K562 (cell line): ENCODE data around the gene ATP5F1A. TPM values are rescaled to one million over a fixed set of nuclear protein-coding genes. Genes with fewer than 3 reads are reported as not detected.
"Not testable (repeated sequence)": the region's sequence is repeated elsewhere in the genome, so short reads cannot be mapped to it uniquely, and the experiment has no call there.

Source experiments
- ATAC-seq: fragments of 200-7000 bp; cut with Tn5 transposase; 3 replicates; pipeline ENCODE4 v1.9.1; 2020; ENCODE audit warnings: moderate library complexity
- BruUV-seq: library from RNA; stranded (reverse); fragments of 400-500 nt; replicated peaks from 2 replicates; lab custom pipeline; 2021; lab: Mats Ljungman, UMichigan
- CTCF ChIA-PET: fragments of 300-600 bp; formaldehyde crosslinking; extraction: SDS; loops from one replicate; lab custom pipeline; 2021; ENCODE audit warnings: low intra/inter-chr PET ratio; lab: Yijun Ruan, JAX
- POLR2A ChIA-PET: fragments of 300-600, 350-650 bp; sonication (Branson Sonifier 250); formaldehyde crosslinking; extraction: SDS; loops from one replicate; lab custom pipeline; 2021; ENCODE audit warnings: antibody characterized with exemption, inconsistent platforms; lab: Yijun Ruan, JAX
- DNase-seq, 4 experiments: peaks; one replicate each; pipeline versions ENCODE4 v3.0.0 to v3.0.0-alpha.2; 2011 to 2018; ENCODE audit warnings: low spot score in 3 of 4, mixed read lengths in 3 of 4; ENCODE audit errors: extremely low read depth in 1 of 4
- FAIRE-seq: peaks from 2 replicates; lab custom pipeline; 2011; peaks lifted over from hg19 to GRCh38; lab: Jason Lieb, UNC
- H2AFZ ChIP-seq: 2 replicates; pipeline ENCODE4 v1.6.0; 2011; ENCODE audit warnings: low read depth, low read length, control low read depth, inconsistent platforms
- H3K27ac ChIP-seq: fragments of 200-600 bp; 3 replicates; pipeline ENCODE4 v1.8.0; 2011; ENCODE audit warnings: low read depth, mild to moderate bottlenecking, control low read depth, inconsistent platforms, low read length, moderate library complexity, mixed read lengths; ENCODE audit errors: extremely low read depth
- H3K27me3 ChIP-seq, 2 experiments: fragments of 300-600 bp in 1 of 2; 2 replicates in 1 of 2; 3 replicates in 1 of 2; pipeline versions ENCODE4 v1.6.0 to v1.8.0; 2011; ENCODE audit warnings: inconsistent platforms in 2 of 2, low read length in 2 of 2, mild to moderate bottlenecking in 1 of 2, mixed read lengths in 1 of 2, moderate library complexity in 1 of 2; ENCODE audit not compliant: control insufficient read depth in 2 of 2, insufficient read depth in 2 of 2
- H3K36me3 ChIP-seq: fragments of 300-600 bp; 3 replicates; pipeline ENCODE4 v1.8.0; 2011; ENCODE audit warnings: mild to moderate bottlenecking, low read length, inconsistent platforms; ENCODE audit not compliant: control insufficient read depth, insufficient read depth
- H3K4me1 ChIP-seq, 2 experiments: fragments of 200-600 bp in 1 of 2; replicated peaks in 1 of 2; 2 replicates in 1 of 2; 3 replicates in 1 of 2; pipeline versions ENCODE4 v1.5.1 to v1.8.0; 2011; ENCODE audit warnings: inconsistent platforms in 2 of 2, low read length in 2 of 2, mild to moderate bottlenecking in 1 of 2, mixed read lengths in 1 of 2, moderate library complexity in 1 of 2; ENCODE audit not compliant: control insufficient read depth in 2 of 2, insufficient read depth in 2 of 2
- H3K4me2 ChIP-seq: 2 replicates; pipeline ENCODE4 v1.6.1; 2011; ENCODE audit warnings: low read length, control low read depth, inconsistent platforms, mixed read lengths; ENCODE audit not compliant: insufficient read depth
- H3K4me3 ChIP-seq: fragments of 200-600 bp; sonication (generic), shearing (Covaris generic); 2 replicates; pipeline ENCODE4 v1.5.1; 2016; ENCODE audit warnings: control low read depth, inconsistent platforms
- H3K79me2 ChIP-seq: fragments of 200-600 bp; 3 replicates; pipeline ENCODE4 v1.8.0; 2011; ENCODE audit warnings: low read length, inconsistent platforms; ENCODE audit not compliant: control insufficient read depth, insufficient read depth
- H3K9ac ChIP-seq, 2 experiments: 2 replicates each; pipeline versions ENCODE4 v1.6.0 to v1.6.1; 2011; ENCODE audit warnings: low read depth in 2 of 2, low read length in 2 of 2, control low read depth in 1 of 2, inconsistent platforms in 1 of 2, mild to moderate bottlenecking in 1 of 2, mixed read lengths in 1 of 2; ENCODE audit not compliant: insufficient read depth in 1 of 2
- H3K9me1 ChIP-seq: one replicate; pipeline ENCODE4 v1.6.0; 2011; ENCODE audit warnings: inconsistent platforms, mild to moderate bottlenecking, low read length, moderate library complexity; ENCODE audit not compliant: control insufficient read depth, insufficient read depth
- H3K9me3 ChIP-seq: replicated peaks from 2 replicates; pipeline ENCODE4 v1.5.1; 2011; ENCODE audit warnings: low read depth, low read length, inconsistent platforms; ENCODE audit not compliant: control insufficient read depth, insufficient read depth
- H4K20me1 ChIP-seq: replicated peaks from 2 replicates; pipeline ENCODE4 v1.6.1; 2011; ENCODE audit warnings: low read length, inconsistent platforms, mixed read lengths; ENCODE audit not compliant: control insufficient read depth, insufficient read depth
- BCLAF1 ChIP-seq, 2 experiments: fragments of 450-650 bp in 1 of 2; IDR thresholded peaks; 2 replicates each; pipeline ENCODE4 v1.6.1; 2011 to 2017; ENCODE audit warnings: low read depth in 2 of 2, antibody characterized with exemption in 1 of 2, borderline replicate concordance in 1 of 2, low read length in 1 of 2, mild to moderate bottlenecking in 1 of 2, mixed read lengths in 1 of 2; ENCODE audit not compliant: control insufficient read depth in 1 of 2
- ERF ChIP-seq: fragments of 450-650 bp; formaldehyde crosslinking; IDR thresholded peaks from 2 replicates; pipeline ENCODE4 v1.4.0; 2020; ENCODE audit warnings: mild to moderate bottlenecking, mixed read lengths
- ESRRA ChIP-seq: fragments of 450-650 bp; IDR thresholded peaks from 2 replicates; pipeline ENCODE4 v1.6.1; 2014; ENCODE audit warnings: low read depth, mild to moderate bottlenecking, moderate library complexity, borderline replicate concordance
- HDAC3 ChIP-seq: fragments of 450-650 bp; IDR thresholded peaks from 2 replicates; pipeline ENCODE4 v1.6.1; 2018; ENCODE audit warnings: borderline replicate concordance, mild to moderate bottlenecking, moderate library complexity; ENCODE audit not compliant: partially characterized antibody
- MXI1 ChIP-seq: IDR thresholded peaks from 2 replicates; pipeline ENCODE4 v1.6.1; 2011; ENCODE audit warnings: low read depth, mild to moderate bottlenecking, improper control_type of control experiment, low read length
- RBM25 ChIP-seq: fragments of 200-400 bp; formaldehyde crosslinking; IDR thresholded peaks from 2 replicates; pipeline ENCODE4 v1.6.1; 2018; ENCODE audit warnings: low read length, low read depth, moderate library complexity; ENCODE audit not compliant: severe bottlenecking
- RFX5 ChIP-seq: IDR thresholded peaks from 2 replicates; pipeline ENCODE4 v1.6.1; 2011; ENCODE audit warnings: low read depth, mild to moderate bottlenecking, improper control_type of control experiment, low read length
- SMAD4 ChIP-seq: fragments of 250-450 bp; sonication (Bioruptor Pico); conservative IDR thresholded peaks from 2 replicates; pipeline ENCODE4 v1.8.0; 2021; ENCODE audit warnings: inconsistent platforms, mild to moderate bottlenecking, moderate library complexity
- TCF7 ChIP-seq: sonication (generic); IDR thresholded peaks from 2 replicates; pipeline ENCODE4 v1.6.1; 2016; ENCODE audit warnings: antibody characterized with exemption, borderline replicate concordance
- ZEB2 ChIP-seq: fragments of 450-650 bp; IDR thresholded peaks from 2 replicates; pipeline ENCODE4 v1.6.1; 2016
- ZNF263 ChIP-seq: sonication (generic); formaldehyde crosslinking; IDR thresholded peaks from 2 replicates; pipeline ENCODE4 v1.8.0; 2022; ENCODE audit warnings: mild to moderate bottlenecking, missing genetic modification reagents, borderline replicate concordance
- ZNF311 ChIP-seq: fragments of 250-450 bp; sonication (Bioruptor Pico); IDR thresholded peaks from 2 replicates; pipeline ENCODE4 v1.4.0; 2020; ENCODE audit warnings: mild to moderate bottlenecking, moderate library complexity
- WGBS: fragments of 100-300 bp; shearing (Covaris generic); methylation state at CpG from one replicate; pipeline ENCODE4 v1.1.6; 2016; ENCODE audit warnings: low coverage, mixed read lengths; ENCODE audit not compliant: insufficient coverage; ENCODE audit errors: missing lambda C conversion rate; 5-methylcytosine and 5-hydroxymethylcytosine counted together
- in situ Hi-C: fragments of 300-500 bp; cut with MboI; formaldehyde crosslinking; loops from 4 replicates; pipeline ENCODE4 v1.15.0; 2018; ENCODE audit warnings: inconsistent platforms, mixed read lengths
- intact Hi-C: fragments of 100-400 bp; cut with micrococcal nuclease; formaldehyde crosslinking; loops from 2 replicates; pipeline ENCODE4 v1.14.2; 2022
- polyA plus RNA-seq, 8 experiments: library from polyadenylated mRNA; depleted of rRNA in 4 of 8; stranded (reverse) in 5 of 8; unstranded in 3 of 8; fragments of >200 nt; fragmentation: Nextera tagmentation in 2 of 8; fragmentation: Illumina TruSeq in 1 of 8; extraction: Ambion mirVana in 2 of 8; extraction: Trizol in 1 of 8; gene quantifications; 2 replicates each; pipeline versions ENCODE4 v1.2.1 to v1.2.3, GENCODE V29; 2011 to 2014; ENCODE audit warnings: inconsistent platforms in 1 of 8, missing spikeins in 1 of 8
- total RNA-seq, 7 experiments: library from RNA; depleted of rRNA in 6 of 7; stranded (reverse); fragments of >200 nt in 6 of 7; fragmentation: Illumina TruSeq in 2 of 7; extraction: Trizol in 2 of 7; gene quantifications; 2 replicates each; pipeline versions ENCODE4 v1.2.1 to v1.2.3, GENCODE V29; 2011 to 2021; ENCODE audit warnings: low replicate concordance in 1 of 7

ATP5F1A gene
- total and polyA plus RNA-seq, 9 of the 15 experiments (the other 6 are each of a cell fraction or from before 2014, with no cell fraction given): 377 to 762 (median 490) TPM

- no peaks in the 10 kb centered on the region for H3K27me3 ChIP-seq
- H3K4me2 ChIP-seq: no peak overlapping the region
- H3K4me3 ChIP-seq: no peak overlapping the region
- in situ Hi-C loops: no loop called here
- ChIA-PET CTCF (no interaction called here), POLR2A (no interaction called here)
- ATAC-seq (no peak), FAIRE-seq (no peak)
- peaks cover 34% of the 10 kb centered on the region; the same call in 2 of the 3 replicates for H3K36me3 ChIP-seq
- no peak overlapping the region for H3K9ac ChIP-seq
- no peak overlapping the region for H3K27ac ChIP-seq
- no peaks in the 10 kb centered on the region; a peak in 1 of 5 replicates for H3K4me1 ChIP-seq
- no peaks in the 10 kb centered on the region for H3K9me1 ChIP-seq
- BruUV-seq: no TSS peak
- no peak overlapping the region for H2AFZ ChIP-seq
- 100% methylated on average over 2 of the region's 2 CpGs for WGBS
- no peak for TF ChIP-seq ZNF263 (CRISPR knock-in tag)
- no peak for TF ChIP-seq ERF (CRISPR knock-in tag)
- no peak for TF ChIP-seq ESRRA
- no peak for TF ChIP-seq TCF7
- TF ChIP-seq HDAC3: no peak
- TF ChIP-seq MXI1: no peak
- TF ChIP-seq ZEB2: no peak
- no peak for TF ChIP-seq ZNF311 (CRISPR knock-in tag)
- no peak for TF ChIP-seq BCLAF1 (IDR thresholded peaks at IDR 0.05; ENCODE audit: borderline replicate concordance in 1 of 2, control insufficient read depth in 1 of 2, low read depth in 2 of 2, low read length in 1 of 2)
- no peak for TF ChIP-seq SMAD4 (CRISPR knock-in tag)
- no peak for TF ChIP-seq RBM25
- no peak for TF ChIP-seq RFX5
- TF ChIP-seq, all 486 proteins: peak for 0
- no peak for DNase-seq
- no peaks in the 10 kb centered on the region for H3K79me2 ChIP-seq
- intact Hi-C loops: no loop called here
- no peaks in the 10 kb centered on the region for H3K9me3 ChIP-seq
- no peaks in the 10 kb centered on the region for H4K20me1 ChIP-seq
These were observed 32.0 kb upstream of the ATP5F1A start for GRCh38 chr18:46130061-46130460.

- DNase-seq, H3K4me1 ChIP-seq, H3K27ac ChIP-seq, H3K27me3 ChIP-seq, H2AFZ ChIP-seq, H3K9ac ChIP-seq, H3K9me1 ChIP-seq, ATAC-seq, in situ Hi-C loops, H3K9me3 ChIP-seq, FAIRE-seq, CTCF ChIA-PET, H3K79me2 ChIP-seq, BruUV-seq, H3K4me3 ChIP-seq, H4K20me1 ChIP-seq, intact Hi-C loops, H3K4me2 ChIP-seq: not testable (repeated sequence)
- WGBS: 95% methylated on average over 3 of the region's 4 CpGs
- H3K36me3 ChIP-seq: peaks cover 53% of the 10 kb centered on the region; the same call in 2 of the 3 replicates
- POLR2A ChIA-PET: interaction anchor here (0.6 kb wide), 1 partner anchor 47 kb away, joined by 3 read pairs; a partner anchor contains a TSS
These were observed 28.5 kb upstream of the ATP5F1A start for GRCh38 chr18:46126625-46127024.
